Tibial artery (tissue), 4 donors: ENCODE data around the gene KDM4B.
"Not testable (repeated sequence)": the region's sequence is repeated elsewhere in the genome, so short reads cannot be mapped to it uniquely, and the experiment has no call there.

ENCODE experiments used
- DNase-seq, 2 donors: peaks; one replicate each; pipeline ENCODE4 v3.0.0-alpha.2; 2019
- H3K27ac ChIP-seq, 2 donors: fragments of 200-600 bp; sonication (generic) in 1 of 2; 1 replicate in 1 of 2; 2 replicates in 1 of 2; pipeline ENCODE4 v1.5.1; 2018 to 2019; ENCODE audit warnings: mild to moderate bottlenecking in 1 of 2
- H3K27me3 ChIP-seq, 2 donors: fragments of 200-600 bp; sonication (generic) in 1 of 2; one replicate each; pipeline versions ENCODE4 v1.5.1 to v1.6.0; 2016 to 2019
- H3K36me3 ChIP-seq, 3 donors: fragments of 200-600 bp; sonication (generic) in 2 of 3; one replicate each; pipeline ENCODE4 v1.5.1; 2016 to 2019; ENCODE audit warnings: mild to moderate bottlenecking in 2 of 3
- H3K4me1 ChIP-seq, 4 donors: fragments of 200-600 bp; sonication (generic) in 2 of 4; 1 replicate in 3 of 4; 2 replicates in 1 of 4; pipeline ENCODE4 v1.5.1; 2016 to 2019
- H3K4me3 ChIP-seq, 2 donors: fragments of 200-600 bp; sonication (generic) in 1 of 2; 1 replicate in 1 of 2; 2 replicates in 1 of 2; pipeline ENCODE4 v1.5.1; 2018 to 2019; ENCODE audit warnings: mild to moderate bottlenecking in 2 of 2
- H3K9me3 ChIP-seq, 3 donors: fragments of 200-600 bp; sonication (generic) in 1 of 3; one replicate each; pipeline ENCODE4 v1.5.1; 2016 to 2019
- intact Hi-C: fragments of 100-400 bp; cut with DNase I; formaldehyde crosslinking; loops from one replicate; pipeline ENCODE4 v1.15.0; 2023; ENCODE audit warnings: low total_unique reads
- TF ChIP-seq, protein P1 (sequence below), 2 experiments: fragments of 200-600 bp in 1 of 2; fragments of 450-650 bp in 1 of 2; IDR thresholded peaks; one replicate each; pipeline ENCODE4 v1.5.1; 2017 to 2019; ENCODE audit warnings: antibody characterized with exemption in 2 of 2, mild to moderate bottlenecking in 1 of 2, moderate library complexity in 1 of 2

Gene KDM4B

GRCh38 chr19:4932711-4933110, 36.2 kb upstream of the KDM4B start:
- Histone ChIP-seq H3K9me3 (no peaks in the 10 kb centered on the region), H3K27ac (no peak overlapping the region), H3K4me3 (no peak overlapping the region), H3K4me1 (no peaks in the 10 kb centered on the region), H3K36me3 (no peaks in the 10 kb centered on the region), H3K27me3 (no peaks in the 10 kb centered on the region)
- TF ChIP-seq, protein P1, sequence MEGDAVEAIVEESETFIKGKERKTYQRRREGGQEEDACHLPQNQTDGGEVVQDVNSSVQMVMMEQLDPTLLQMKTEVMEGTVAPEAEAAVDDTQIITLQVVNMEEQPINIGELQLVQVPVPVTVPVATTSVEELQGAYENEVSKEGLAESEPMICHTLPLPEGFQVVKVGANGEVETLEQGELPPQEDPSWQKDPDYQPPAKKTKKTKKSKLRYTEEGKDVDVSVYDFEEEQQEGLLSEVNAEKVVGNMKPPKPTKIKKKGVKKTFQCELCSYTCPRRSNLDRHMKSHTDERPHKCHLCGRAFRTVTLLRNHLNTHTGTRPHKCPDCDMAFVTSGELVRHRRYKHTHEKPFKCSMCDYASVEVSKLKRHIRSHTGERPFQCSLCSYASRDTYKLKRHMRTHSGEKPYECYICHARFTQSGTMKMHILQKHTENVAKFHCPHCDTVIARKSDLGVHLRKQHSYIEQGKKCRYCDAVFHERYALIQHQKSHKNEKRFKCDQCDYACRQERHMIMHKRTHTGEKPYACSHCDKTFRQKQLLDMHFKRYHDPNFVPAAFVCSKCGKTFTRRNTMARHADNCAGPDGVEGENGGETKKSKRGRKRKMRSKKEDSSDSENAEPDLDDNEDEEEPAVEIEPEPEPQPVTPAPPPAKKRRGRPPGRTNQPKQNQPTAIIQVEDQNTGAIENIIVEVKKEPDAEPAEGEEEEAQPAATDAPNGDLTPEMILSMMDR (IDR thresholded peaks at IDR 0.05): no peak
- DNase-seq: no peak
- intact Hi-C loops: no loop called here

- no peak for DNase-seq
- TF ChIP-seq, protein P1 (IDR thresholded peaks at IDR 0.05): no peak
- H3K9me3 ChIP-seq: no peaks in the 10 kb centered on the region
- intact Hi-C loops: no loop called here
- no peak overlapping the region for H3K27ac ChIP-seq
- no peak overlapping the region for H3K4me3 ChIP-seq
- no peaks in the 10 kb centered on the region for H3K36me3 ChIP-seq
- no peaks in the 10 kb centered on the region for H3K4me1 ChIP-seq
- H3K27me3 ChIP-seq: no peaks in the 10 kb centered on the region
Measured at GRCh38 chr19:4933528-4933927, 35.4 kb upstream of the KDM4B start.

GRCh38 chr19:4935444-4935843, 33.5 kb upstream of the KDM4B start:
- Histone ChIP-seq H3K27ac (no peak overlapping the region), H3K36me3 (no peaks in the 10 kb centered on the region), H3K27me3 (no peaks in the 10 kb centered on the region), H3K9me3 (no peaks in the 10 kb centered on the region), H3K4me1 (no peaks in the 10 kb centered on the region), H3K4me3 (no peak overlapping the region)
- TF ChIP-seq, protein P1 (IDR thresholded peaks at IDR 0.05): no peak
- intact Hi-C loops: no loop called here
- DNase-seq: no peak

- H3K36me3 ChIP-seq: no peaks in the 10 kb centered on the region
- DNase-seq: no peak
Measured at GRCh38 chr19:4937060-4937459, 31.9 kb upstream of the KDM4B start.

GRCh38 chr19:4938461-4938860, 30.5 kb upstream of the KDM4B start:
- intact Hi-C loops, DNase-seq, H3K9me3 ChIP-seq, H3K27me3 ChIP-seq, H3K4me1 ChIP-seq, H3K4me3 ChIP-seq, H3K36me3 ChIP-seq, H3K27ac ChIP-seq: not testable (repeated sequence)

More at GRCh38 chr19:4937060-4937459, 31.9 kb upstream of the KDM4B start:
- Histone ChIP-seq H3K9me3 (no peaks in the 10 kb centered on the region), H3K27ac (no peak overlapping the region), H3K4me1 (no peaks in the 10 kb centered on the region), H3K27me3 (no peaks in the 10 kb centered on the region), H3K4me3 (no peak overlapping the region)
- intact Hi-C loops: no loop called here
- TF ChIP-seq, protein P1 (IDR thresholded peaks at IDR 0.05): no peak

GRCh38 chr19:4939466-4939865, 29.4 kb upstream of the KDM4B start:
- Histone ChIP-seq H3K9me3 (no peaks in the 10 kb centered on the region), H3K27me3 (no peaks in the 10 kb centered on the region), H3K4me3 (no peak overlapping the region), H3K36me3 (no peaks in the 10 kb centered on the region), H3K4me1 (no peaks in the 10 kb centered on the region), H3K27ac (no peak overlapping the region)
- no peak for DNase-seq
- intact Hi-C loops: no loop called here
- TF ChIP-seq, protein P1 (IDR thresholded peaks at IDR 0.05): no peak

GRCh38 chr19:4941638-4942169, 27.2 kb upstream of the KDM4B start:
- H3K4me3 ChIP-seq, H3K9me3 ChIP-seq, H3K4me1 ChIP-seq, DNase-seq, intact Hi-C loops, H3K36me3 ChIP-seq, H3K27ac ChIP-seq, H3K27me3 ChIP-seq: not testable (repeated sequence)

GRCh38 chr19:4950650-4951049, 18.3 kb upstream of the KDM4B start:
- DNase-seq, H3K27ac ChIP-seq, intact Hi-C loops, H3K9me3 ChIP-seq, H3K27me3 ChIP-seq, H3K4me1 ChIP-seq, H3K4me3 ChIP-seq, H3K36me3 ChIP-seq: not testable (repeated sequence)
